Panc1 (cell line): ENCODE results near the gene HTR3C. TPM values are rescaled to one million over a fixed set of nuclear protein-coding genes. Genes with fewer than 3 reads are reported as not detected.

ENCODE experiments used
- ATAC-seq: fragments of 200-7000 bp; cut with Tn5 transposase; 2 replicates; pipeline ENCODE4 v1.9.1; 2020; ENCODE audit warnings: mild to moderate bottlenecking, moderate library complexity
- BruUV-seq: library from RNA; stranded (reverse); fragments of 400-500 nt; replicated peaks from 2 replicates; lab custom pipeline; 2021; lab: Mats Ljungman, UMichigan
- CTCF ChIA-PET: fragments of 300-600 bp; sonication (Branson Sonifier 250); formaldehyde crosslinking; loops from one replicate; lab custom pipeline; 2022; ENCODE audit warnings: antibody characterized with exemption; lab: Charles Lee
- POLR2A ChIA-PET: fragments of 300-600 bp; sonication (Branson Sonifier 250); formaldehyde crosslinking; loops from one replicate; lab custom pipeline; 2022; ENCODE audit warnings: antibody characterized with exemption; lab: Charles Lee
- DNase-seq: peaks from one replicate; pipeline ENCODE4 v3.0.0-alpha.2; 2010; ENCODE audit warnings: low read depth, low spot score
- H3K27ac ChIP-seq: 2 replicates; pipeline ENCODE4 v1.5.1; 2011; ENCODE audit warnings: mild to moderate bottlenecking, low read length, inconsistent platforms
- H3K27me3 ChIP-seq: fragments of 200-500 bp; sonication (Bioruptor generic); 2 replicates; pipeline ENCODE4 v1.6.0; 2014; ENCODE audit warnings: low read length, inconsistent platforms; ENCODE audit not compliant: control insufficient read depth, insufficient read depth
- H3K36me3 ChIP-seq: fragments of 200-500 bp; sonication (Bioruptor generic); 2 replicates; pipeline ENCODE4 v1.5.1; 2014; ENCODE audit warnings: inconsistent platforms, mild to moderate bottlenecking, low read length, moderate library complexity; ENCODE audit not compliant: control insufficient read depth, insufficient read depth
- H3K4me1 ChIP-seq: 2 replicates; pipeline ENCODE4 v1.5.1; 2011; ENCODE audit warnings: inconsistent platforms, mild to moderate bottlenecking, low read length, moderate library complexity; ENCODE audit not compliant: control insufficient read depth, insufficient read depth
- H3K4me3 ChIP-seq, 2 experiments: 2 replicates each; pipeline ENCODE4 v1.5.1; 2011 to 2012; ENCODE audit warnings: low read depth in 2 of 2, low read length in 2 of 2, mild to moderate bottlenecking in 2 of 2, inconsistent platforms in 1 of 2, moderate library complexity in 1 of 2
- H3K9me3 ChIP-seq: fragments of 200-500 bp; sonication (Bioruptor generic); 2 replicates; pipeline ENCODE4 v1.5.1; 2014; ENCODE audit warnings: low read depth, mild to moderate bottlenecking, inconsistent platforms, low read length, moderate library complexity; ENCODE audit not compliant: control insufficient read depth, insufficient read depth
- CTCF ChIP-seq: fragments of 450-650 bp; IDR thresholded peaks from 2 replicates; pipeline ENCODE4 v1.5.1; 2017; ENCODE audit warnings: mild to moderate bottlenecking
- POLR2AphosphoS5 ChIP-seq: IDR thresholded peaks from 2 replicates; pipeline ENCODE4 v1.6.1; 2012; ENCODE audit warnings: mild to moderate bottlenecking, low read depth, low read length, moderate library complexity
- REST ChIP-seq, 2 experiments: IDR thresholded peaks; 2 replicates each; pipeline ENCODE4 v1.6.1; 2011 to 2012; ENCODE audit warnings: low read depth in 2 of 2, control low read depth in 1 of 2, low read length in 1 of 2, mild to moderate bottlenecking in 1 of 2, moderate library complexity in 1 of 2; ENCODE audit not compliant: insufficient read depth in 1 of 2
- SIN3A ChIP-seq: IDR thresholded peaks from 2 replicates; pipeline ENCODE4 v1.6.1; 2012; ENCODE audit warnings: low read depth, mild to moderate bottlenecking, low read length, moderate library complexity, borderline replicate concordance; ENCODE audit not compliant: insufficient read depth
- TCF7L2 ChIP-seq: IDR thresholded peaks from 2 replicates; pipeline ENCODE4 v1.6.1; 2011; ENCODE audit warnings: mild to moderate bottlenecking, low read depth, low read length, inconsistent platforms
- in situ Hi-C: cut with HindIII; loops from 2 replicates; pipeline ENCODE4 v1.10.0; 2016; ENCODE audit warnings: low sequenced_read_pairs, low pct_unique_long_range_greater_than_20kb
- intact Hi-C: fragments of 100-400 bp; cut with micrococcal nuclease; formaldehyde crosslinking; loops from one replicate; pipeline ENCODE4 v1.10.0; 2022; ENCODE audit not compliant: unreplicated experiment
- total RNA-seq: library from RNA; stranded (reverse); gene quantifications from one replicate; pipeline ENCODE4 v1.2.1, GENCODE V29; 2021; ENCODE audit not compliant: unreplicated experiment

The HTR3C gene
- total RNA-seq, 1 experiment from 2014 or later = not detected

GRCh38 chr3:184096811-184097383 lies 44.0 kb downstream of the HTR3C start, which contains the start of gene HTR3E:
Gene HTR3E (plus strand): TSS chr3:184097064. CDS start chr3:184097530, 466 bp downstream.
- ATAC-seq = no peak
- Histone ChIP-seq H3K27me3 (no peaks in the 10 kb centered on the region; the same call in 1 of the 2 replicates), H3K4me1 (peaks cover 4% of the 10 kb centered on the region; the same call in 1 of the 2 replicates), H3K27ac (no peak within 1 kb of the TSS), H3K4me3 (no peak within 1 kb of the TSS), H3K36me3 (no peaks in the 10 kb centered on the region), H3K9me3 (peaks cover 4% of the 10 kb centered on the region; the same call in 1 of the 2 replicates)
- TF ChIP-seq TCF7L2 (no peak), POLR2AphosphoS5 (no peak), REST (IDR thresholded peaks at IDR 0.05; ENCODE audit: insufficient read depth in 1 of 2, low read depth in 2 of 2, low read length in 1 of 2) (no peak), SIN3A (no peak), CTCF (no peak)
- no peak for DNase-seq
- POLR2A ChIA-PET = no interaction called here
- CTCF ChIA-PET = no interaction called here
- intact Hi-C loops (no loop called here), in situ Hi-C loops (no loop called here)
- BruUV-seq = no TSS peak

- CTCF ChIA-PET = interaction anchor here (0.6 kb wide), 1 partner anchor 92 kb away, joined by 3 read pairs; no protein-coding TSS in a partner anchor
- BruUV-seq = no TSS peak
Measured at GRCh38 chr3:184097556-184097955, 44.7 kb downstream of the HTR3C start.

More at GRCh38 chr3:184097556-184097955, 44.7 kb downstream of the HTR3C start:
- H3K4me1 ChIP-seq = peaks cover 4% of the 10 kb centered on the region; the same call in 1 of the 2 replicates
- intact Hi-C loops = no loop called here
- H3K27ac ChIP-seq = no peak overlapping the region
- DNase-seq = no peak
- POLR2A ChIA-PET = no interaction called here
- no peaks in the 10 kb centered on the region; the same call in 1 of the 2 replicates for H3K27me3 ChIP-seq
- no peaks in the 10 kb centered on the region for H3K36me3 ChIP-seq
- H3K9me3 ChIP-seq = no peaks in the 10 kb centered on the region; the same call in 1 of the 2 replicates
- ATAC-seq = no peak
- TF ChIP-seq POLR2AphosphoS5 (no peak), REST (IDR thresholded peaks at IDR 0.05; ENCODE audit: insufficient read depth in 1 of 2, low read depth in 2 of 2, low read length in 1 of 2) (no peak), SIN3A (no peak), TCF7L2 (no peak), CTCF (no peak)
- H3K4me3 ChIP-seq = no peak overlapping the region
- in situ Hi-C loops = no loop called here
